ENCODE results near the gene HSD17B14. TPM values are rescaled to one million over a fixed set of nuclear protein-coding genes. Genes with fewer than 3 reads are reported as not detected.
"Not testable (repeated sequence)": the region's sequence is repeated elsewhere in the genome, so short reads cannot be mapped to it uniquely, and the experiment has no call there.

Gene HSD17B14
- total and polyA plus RNA-seq, 2 of the 8 experiments (the other 6 are each of a cell fraction or from before 2014, with no cell fraction given), result 8.4 to 25.5 TPM

- TF ChIP-seq CBX8 (IDR thresholded peaks at IDR 0.05; ENCODE audit: borderline replicate concordance, low read depth, low read length) (no peak), CTBP2 (IDR thresholded peaks at IDR 0.05; ENCODE audit: borderline replicate concordance, insufficient read depth, insufficient read length, low read length) (no peak), NANOG (IDR thresholded peaks at IDR 0.05; ENCODE audit: insufficient read depth, low read depth, low read length, poor library complexity, severe bottlenecking) (no peak), CREB1 (IDR thresholded peaks at IDR 0.05) (peak; percentile 59), GTF2F1 (IDR thresholded peaks at IDR 0.05; ENCODE audit: borderline replicate concordance, low read depth, low read length) (no peak)
Observed at GRCh38 chr19:48881741-48882657, 45.7 kb upstream of the HSD17B14 start (continued).

- not testable (repeated sequence) for H3K79me2 ChIP-seq (ENCODE audit: control insufficient read depth in 1 of 2, insufficient read depth in 2 of 2, low read length in 2 of 2); H2BK5ac ChIP-seq (ENCODE audit: low read depth, low read length); FAIRE-seq; H3K18ac ChIP-seq (ENCODE audit: extremely low read depth, low read length); H3K4me1 ChIP-seq (replicated peaks in 1 of 4; ENCODE audit: control insufficient read depth in 3 of 4, insufficient read depth in 4 of 4, low read length in 3 of 4); H2AFZ ChIP-seq (ENCODE audit: low read length); H4K91ac ChIP-seq (replicated peaks; ENCODE audit: insufficient read length, low read length); H4K8ac ChIP-seq (ENCODE audit: extremely low read depth, insufficient read depth, low read length); H3K4me3 ChIP-seq (ENCODE audit: extremely low read depth in 1 of 4, insufficient read depth in 2 of 4, low read depth in 3 of 4, low read length in 4 of 4); H3K27ac ChIP-seq (ENCODE audit: low read depth, low read length); H2BK20ac ChIP-seq (ENCODE audit: low read length); H3K9ac ChIP-seq (replicated peaks in 1 of 4; ENCODE audit: extremely low read depth in 1 of 4, low read depth in 3 of 4, low read length in 3 of 4); H3K23me2 ChIP-seq (ENCODE audit: low read depth, low read length); H3K79me1 ChIP-seq (ENCODE audit: low read depth, low read length); H3K56ac ChIP-seq (replicated peaks; ENCODE audit: insufficient read length, low read depth, low read length); H2BK15ac ChIP-seq (ENCODE audit: low read length); H3K27me3 ChIP-seq (replicated peaks in 1 of 4; ENCODE audit: control insufficient read depth in 3 of 4, extremely low read depth in 1 of 4, insufficient read depth in 3 of 4, low read length in 3 of 4); H3K4ac ChIP-seq (replicated peaks; ENCODE audit: insufficient read length, low read depth, low read length); H4K20me1 ChIP-seq (replicated peaks in 1 of 2; ENCODE audit: control insufficient read depth in 1 of 2, insufficient read depth in 2 of 2, low read length in 2 of 2); H3K23ac ChIP-seq (ENCODE audit: insufficient read length); H4K5ac ChIP-seq (ENCODE audit: insufficient read length, low read depth, low read length); H2BK120ac ChIP-seq (replicated peaks; ENCODE audit: low read depth, low read length); H2AK5ac ChIP-seq (ENCODE audit: low read depth, low read length); H3K14ac ChIP-seq (ENCODE audit: insufficient read length); H3K9me3 ChIP-seq (ENCODE audit: insufficient read depth in 2 of 2, low read depth in 1 of 2, low read length in 1 of 2); H3K4me2 ChIP-seq (ENCODE audit: insufficient read depth in 1 of 2, low read depth in 2 of 2, low read length in 2 of 2); DNase-seq (ENCODE audit: low read depth in 1 of 2, low spot score in 2 of 2)
- CTCF ChIA-PET (ENCODE audit: partially characterized antibody), result interaction anchor here (0.6 to 1.6 kb wide), 4 partner anchors 27 to 409 kb away, joined by 3 to 4 read pairs (median 4); partner anchors contain the start of gene BAX
- 0 out of 2 replicates have a peak overlapping the region, but pooled peaks have one; percentile 50 for H2BK12ac ChIP-seq (ENCODE audit: low read depth, low read length)
- WGBS, 2 experiments (ENCODE audit: extremely low coverage in 1 of 2, insufficient coverage in 1 of 2, insufficient read length in 1 of 2, insufficient replicate concordance in 2 of 2, low coverage in 1 of 2, low lambda C conversion rate in 2 of 2, missing lambda C conversion rate in 1 of 2), result 73% methylated on average over 9 of the region's 9 CpGs; no CpG with 5 or more reads in 1 of the 2 experiments
- POLR2A ChIA-PET (ENCODE audit: partially characterized antibody), result interaction anchor here (0.7 to 8.3 kb wide), 8 partner anchors 6 to 84 kb away, joined by 3 to 115 read pairs (median 5); partner anchors contain the start of genes PLEKHA4, PPP1R15A and TULP2
- H3K36me3 ChIP-seq (ENCODE audit: control insufficient read depth in 2 of 4, insufficient read depth in 4 of 4, low read length in 3 of 4), result peaks cover 4 to 18% (median 10%) of the 10 kb centered on the region in 4 experiments; a peak in 7 of 8 replicates
Observed at GRCh38 chr19:48879696-48880095, 43.4 kb upstream of the HSD17B14 start.

Measured in H1 (cell line).